MV-4-11 (cell line): ENCODE measurements around the gene TACC3.

ENCODE experiments used
- DNase-seq: peaks from one replicate; lab custom pipeline; 2025; lab: John Stamatoyannopoulos, UW

TACC3 gene

DNA sequence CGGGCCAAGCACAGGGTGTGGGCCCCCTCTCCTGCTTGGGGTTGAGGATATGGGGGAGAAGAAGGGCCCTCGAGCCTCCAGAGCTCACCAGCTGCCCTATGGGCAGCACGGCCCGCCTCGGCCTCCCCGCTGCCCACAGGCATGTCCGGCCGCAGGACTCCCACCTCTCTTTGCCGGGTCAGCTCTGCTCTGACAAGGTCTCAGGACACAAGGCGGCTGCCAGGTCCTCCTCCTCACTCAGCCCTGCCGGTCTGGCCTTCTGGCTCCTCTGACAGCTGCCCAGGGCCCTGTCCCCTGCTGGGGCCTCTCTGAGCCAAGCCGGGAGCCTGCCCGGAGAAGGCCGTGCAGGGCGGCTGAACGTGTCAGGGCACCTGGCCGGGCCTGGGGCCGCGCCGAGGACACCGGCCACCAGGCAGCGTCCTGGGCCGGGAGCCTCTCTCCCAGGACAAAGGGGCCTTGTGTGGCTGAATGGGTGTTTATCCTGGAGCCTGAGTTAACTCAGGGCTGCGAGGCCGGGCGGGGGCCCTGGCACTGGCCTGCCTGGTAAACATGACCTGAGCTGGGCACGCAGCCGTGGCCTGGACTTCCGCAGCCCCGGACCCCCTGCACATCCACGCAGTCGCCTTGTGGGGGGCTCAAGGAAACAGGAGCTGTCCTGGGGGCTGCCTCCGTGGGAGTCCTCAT, 25.7 kb downstream of the TACC3 start:
- no peak for DNase-seq

DNA sequence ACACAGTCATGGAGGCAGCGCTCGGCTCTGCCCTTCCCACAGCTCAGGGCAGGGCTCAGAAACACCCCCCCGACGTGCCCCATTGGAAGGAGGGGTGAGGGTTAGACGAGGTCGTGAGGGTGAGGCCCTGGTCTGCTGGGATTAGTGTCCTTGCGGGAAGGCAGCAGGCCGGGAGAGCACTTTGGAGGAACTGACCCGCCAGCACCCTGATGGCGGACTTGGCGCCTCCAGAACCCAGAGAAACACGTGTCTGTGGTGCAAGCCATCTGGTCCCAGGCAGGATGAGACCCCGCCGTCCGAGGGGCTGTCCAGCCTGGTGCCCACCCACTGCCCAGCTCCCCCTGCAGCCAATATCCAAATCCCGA, 26.3 kb downstream of the TACC3 start:
- DNase-seq = peak; percentile 21

DNA sequence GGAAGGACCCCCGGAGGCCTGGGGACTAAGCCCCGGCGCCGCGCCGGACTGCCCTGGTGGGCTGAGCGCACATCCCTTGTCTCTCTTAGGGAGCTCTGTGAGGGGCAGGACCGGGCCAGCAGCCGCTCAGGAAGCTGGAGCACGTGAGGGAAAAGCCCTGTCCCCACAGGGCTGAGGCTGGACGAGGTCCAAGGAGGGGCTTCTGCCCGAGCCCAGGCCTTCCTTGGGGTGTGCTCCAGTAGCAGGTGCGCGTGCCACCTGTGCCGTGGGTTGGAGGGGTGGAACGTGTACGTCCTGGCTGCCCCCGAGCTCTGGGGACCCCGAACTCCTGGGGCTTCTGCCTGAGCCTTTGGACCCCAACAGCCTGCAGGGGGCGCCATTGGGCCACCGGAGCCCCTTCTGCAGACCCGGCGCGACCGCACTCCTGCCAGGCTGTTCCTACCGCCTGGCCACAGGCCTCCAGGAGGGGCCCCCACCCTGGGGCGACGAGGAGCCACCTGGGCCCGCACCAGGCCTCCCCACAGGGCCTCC, 27.2 kb downstream of the TACC3 start:
- peak; percentile 61 for DNase-seq

DNA sequence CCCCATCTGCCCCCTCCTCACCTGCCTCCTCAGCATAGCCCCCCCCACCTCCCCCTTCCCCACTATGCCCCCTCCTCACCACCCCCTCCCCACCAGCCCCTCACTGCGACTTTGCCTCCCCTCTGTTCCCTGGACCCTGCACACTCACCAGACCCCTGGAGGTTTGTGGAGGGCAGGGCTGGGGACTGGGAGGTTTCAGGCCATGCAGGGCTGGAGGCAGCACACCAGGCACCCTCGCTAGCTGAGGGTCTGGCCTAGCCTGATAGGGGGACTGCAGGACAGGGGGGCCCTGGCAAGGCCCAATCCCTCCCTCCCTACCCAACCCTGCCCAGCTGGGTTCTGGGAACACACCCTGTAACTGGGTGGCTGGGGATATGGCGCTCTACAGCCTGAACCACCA, 28.0 kb downstream of the TACC3 start:
- DNase-seq = no peak

DNA sequence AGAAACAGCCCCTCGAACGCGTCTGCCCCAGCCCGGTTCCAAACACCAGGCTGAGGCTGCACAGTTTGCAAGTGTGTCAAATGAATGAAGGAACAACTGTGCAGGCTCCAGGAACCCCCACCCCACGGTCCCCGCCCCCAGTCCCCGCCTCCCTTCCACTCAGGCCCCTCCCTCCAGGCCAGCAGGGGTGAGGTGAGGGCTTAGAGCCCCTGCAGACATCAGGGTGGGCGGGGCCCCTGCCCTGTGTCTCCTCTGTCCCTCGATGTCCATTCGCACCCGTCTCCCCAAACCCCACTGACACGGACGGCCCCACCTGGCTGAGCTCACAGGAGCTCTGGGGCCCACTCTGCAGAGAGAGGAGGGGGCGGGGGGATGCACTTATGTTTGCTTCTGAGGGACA, 28.5 kb downstream of the TACC3 start:
- no peak for DNase-seq

DNA sequence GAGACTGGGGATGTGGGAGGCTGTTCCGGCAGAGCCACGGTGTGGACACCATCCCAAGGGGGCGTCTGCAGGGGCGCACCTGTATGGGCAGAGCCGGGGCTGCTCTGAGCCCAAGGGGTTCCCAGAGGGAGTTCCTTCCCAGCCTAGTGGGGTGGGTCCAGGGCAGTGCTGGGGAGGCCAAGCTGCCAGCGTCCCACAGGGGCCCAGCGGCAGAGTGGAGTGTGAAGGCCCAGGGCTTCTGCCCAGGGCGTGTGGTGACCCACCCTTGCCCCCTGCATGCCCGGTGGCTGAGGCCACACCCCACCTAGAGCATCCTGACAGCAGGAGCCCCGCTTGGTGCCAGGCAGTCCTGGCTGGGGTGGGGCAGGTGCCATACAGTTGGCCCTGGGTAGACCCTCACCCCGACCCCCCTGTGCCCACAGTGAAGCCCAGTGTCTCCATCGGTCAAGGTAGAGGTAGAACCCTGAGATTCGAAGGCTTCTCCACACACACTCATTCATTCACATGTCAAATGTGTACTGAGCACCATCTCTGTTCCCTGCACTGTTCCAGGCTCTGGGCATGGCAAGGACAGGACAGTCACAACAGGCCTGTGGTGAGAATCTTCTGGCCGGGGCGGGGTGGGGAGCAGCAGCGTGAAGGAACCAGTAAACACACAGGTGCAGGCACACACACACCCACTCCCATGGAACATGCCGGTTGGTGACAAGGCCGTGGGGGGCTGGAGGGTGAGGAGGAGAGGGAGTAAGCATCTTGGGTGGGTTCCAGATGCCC, 29.2 kb downstream of the TACC3 start:
- DNase-seq = no peak

DNA sequence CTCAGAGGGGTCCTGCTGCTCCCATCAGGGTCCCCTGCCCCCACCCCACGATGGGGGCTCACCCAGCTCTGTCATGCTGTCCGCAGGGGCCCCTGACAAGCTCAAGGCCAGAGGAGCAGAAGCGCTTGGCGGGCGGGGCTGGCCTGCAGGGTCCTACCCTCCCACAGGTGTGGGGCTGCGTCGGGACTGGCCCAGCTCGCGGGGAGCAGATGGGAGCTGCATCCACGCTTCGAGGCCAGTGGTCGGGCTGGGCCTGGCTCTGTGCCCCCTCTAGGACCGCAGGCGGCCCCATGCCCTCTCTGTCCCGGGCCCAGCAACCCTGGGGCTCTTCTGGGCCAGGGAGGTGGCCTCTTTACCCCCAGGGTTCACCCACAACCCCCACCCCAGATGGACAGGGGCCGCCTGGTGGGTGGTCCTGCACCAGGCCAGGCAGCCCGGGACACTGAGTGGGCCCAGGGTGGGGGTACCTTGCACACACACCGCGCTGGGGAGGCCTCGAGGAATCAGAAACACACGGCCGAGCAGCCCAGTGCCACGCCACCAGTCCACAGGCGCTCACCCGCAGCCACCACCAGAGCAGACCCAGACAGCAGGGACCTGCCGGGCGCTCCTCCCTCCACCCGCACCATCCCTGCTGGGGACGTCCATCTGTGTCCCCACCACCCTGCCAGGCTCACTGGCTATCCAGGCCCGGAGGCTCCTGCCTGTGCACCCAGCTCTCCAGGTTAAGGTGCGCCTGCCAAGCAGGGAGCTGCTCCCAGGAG, 30.0 kb downstream of the TACC3 start:
- DNase-seq = no peak

DNA sequence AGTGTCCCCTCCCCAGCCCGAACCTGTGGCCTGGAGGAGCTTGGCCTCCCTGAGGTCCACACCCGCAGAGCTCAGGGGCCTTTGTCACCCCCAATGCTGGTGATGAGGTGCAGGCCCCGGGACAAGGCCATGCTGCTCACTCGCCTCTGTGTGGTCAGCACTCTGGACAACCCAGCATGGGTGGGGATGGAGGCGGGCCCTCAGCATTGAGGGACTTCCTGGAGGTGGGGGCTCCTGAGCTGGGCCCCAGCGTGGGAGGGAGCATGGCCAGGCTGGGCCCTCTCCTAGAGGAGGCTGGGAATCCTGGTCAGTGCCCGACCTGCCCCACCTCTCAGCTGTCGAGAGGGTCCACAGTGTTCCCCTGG, 30.6 kb downstream of the TACC3 start:
- DNase-seq = no peak

DNA sequence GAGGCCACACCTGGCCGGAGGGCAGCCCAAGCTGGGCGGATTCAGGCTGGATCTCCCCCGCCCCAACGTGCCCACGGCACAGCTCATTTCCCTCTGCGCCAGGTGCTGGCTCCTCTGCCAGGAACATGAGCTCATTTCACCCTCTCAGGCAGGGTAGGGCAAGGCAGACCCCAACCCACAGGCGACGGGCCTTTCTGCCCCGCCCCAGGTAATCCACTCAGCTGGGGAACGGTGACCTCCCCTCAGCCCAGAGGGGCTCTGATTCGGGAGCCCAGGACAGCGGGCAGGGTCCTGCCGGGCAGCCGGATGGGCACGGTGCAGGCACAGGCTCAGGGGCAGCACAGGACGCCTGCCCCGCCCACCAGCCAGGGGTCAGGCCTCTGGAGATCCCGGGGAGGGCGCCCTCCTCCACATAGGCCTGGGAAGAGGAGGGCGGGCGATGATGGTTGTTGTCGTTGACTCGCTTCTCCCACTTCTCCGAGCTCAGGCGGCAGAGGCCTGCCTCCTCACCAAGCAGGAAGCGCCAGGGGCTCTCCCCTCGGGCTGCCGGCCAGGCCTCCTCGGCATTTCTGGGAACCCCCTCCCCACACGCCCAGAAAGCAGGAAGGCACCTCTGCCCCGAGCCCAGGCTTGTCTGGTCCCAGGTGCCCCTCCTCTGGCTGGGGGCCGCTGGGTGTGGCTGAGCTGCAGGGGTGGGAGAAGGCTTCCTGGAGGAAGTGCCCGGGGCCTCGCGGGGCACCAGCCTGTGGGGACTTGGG, 31.1 kb downstream of the TACC3 start:
- DNase-seq = no peak

DNA sequence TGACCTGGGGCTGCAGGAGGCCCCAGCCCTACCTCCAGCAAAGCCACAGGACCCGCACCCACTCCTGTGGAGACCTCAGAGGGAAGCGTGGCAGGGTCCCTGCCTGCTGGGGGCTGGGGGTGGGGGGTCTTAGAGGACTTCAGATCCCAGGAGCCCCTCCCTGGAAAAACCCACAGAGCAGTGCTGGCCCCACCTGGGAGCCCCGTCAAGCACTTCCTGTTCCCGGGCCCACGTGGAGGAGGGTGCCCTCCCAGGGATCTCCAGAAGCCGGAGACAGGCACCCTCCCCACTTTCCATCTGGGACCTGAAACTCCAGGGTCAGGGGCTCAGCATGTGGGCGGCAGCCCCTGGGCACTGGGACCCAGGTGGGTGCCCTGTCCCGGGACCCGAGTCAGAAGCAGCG, 32.0 kb downstream of the TACC3 start:
- no peak for DNase-seq

DNA sequence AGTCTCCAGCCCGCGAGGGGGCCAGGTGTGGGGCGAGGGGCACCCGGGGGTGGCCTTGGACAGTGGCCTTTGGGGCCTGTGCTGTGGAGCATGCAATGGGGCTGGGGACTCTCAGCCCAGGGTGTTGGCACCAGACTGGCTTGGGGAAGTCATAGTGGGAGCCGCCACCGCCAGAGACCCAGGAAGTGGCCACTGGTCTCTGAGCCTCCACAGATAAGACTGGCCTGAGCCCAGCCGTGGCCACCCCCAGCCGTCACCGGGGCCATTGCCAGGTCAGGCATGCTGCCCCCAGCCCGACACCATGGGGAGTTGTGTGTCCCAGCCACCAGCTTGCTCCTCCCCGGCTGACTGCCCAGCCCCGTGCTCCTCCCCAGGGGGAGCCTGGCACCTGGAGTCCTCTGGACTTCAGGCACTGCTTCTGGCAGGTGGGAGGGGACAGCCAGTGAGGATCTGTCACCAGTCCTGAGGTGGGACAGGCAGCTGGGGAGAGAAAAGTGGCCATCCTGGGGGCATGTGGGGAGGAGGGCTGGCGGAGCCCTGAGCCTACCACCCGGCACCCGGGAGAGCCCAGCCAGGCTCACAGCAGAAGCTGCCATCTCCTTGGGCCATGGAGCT, 32.5 kb downstream of the TACC3 start:
- DNase-seq = no peak

DNA sequence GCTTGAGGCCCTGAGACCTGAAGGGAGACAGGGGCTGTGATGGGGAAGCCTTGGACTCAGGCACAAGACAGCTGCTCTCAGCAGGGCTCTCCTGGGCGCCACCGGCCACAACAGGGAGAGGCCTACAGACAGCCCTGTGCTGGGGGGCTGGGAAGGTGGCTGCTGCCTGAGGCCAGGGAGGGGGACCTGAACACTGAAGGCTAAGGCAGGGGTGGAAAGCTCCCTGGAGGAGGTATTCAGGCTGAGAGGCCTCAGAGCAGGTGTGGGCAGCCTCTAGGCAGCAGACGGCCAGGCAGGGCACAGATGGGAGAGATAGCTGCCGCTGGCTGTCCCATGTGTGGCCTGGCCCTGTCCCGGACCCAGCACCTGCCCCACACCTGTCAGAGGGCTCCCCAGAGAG, 33.0 kb downstream of the TACC3 start:
- no peak for DNase-seq

DNA sequence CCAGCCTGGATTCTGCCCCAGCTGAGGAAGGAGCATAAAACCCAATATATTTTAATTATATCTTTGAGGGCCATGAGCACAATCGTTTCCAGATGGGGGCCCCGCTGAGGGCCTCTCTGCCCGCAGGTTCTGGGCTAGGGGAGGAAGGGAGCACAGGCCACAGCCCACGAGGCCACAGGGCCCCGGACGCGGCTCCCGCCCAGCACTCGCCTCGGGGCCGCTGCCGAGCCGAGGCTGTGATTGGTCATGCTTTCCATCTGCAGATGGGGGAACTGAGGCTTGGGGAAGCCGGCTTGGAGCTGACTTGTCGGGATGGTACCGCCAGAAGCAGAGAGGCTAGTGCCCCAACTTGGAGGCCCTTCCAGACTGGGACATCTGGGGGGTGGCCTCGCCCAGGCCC, 34.0 kb downstream of the TACC3 start:
- no peak for DNase-seq

DNA sequence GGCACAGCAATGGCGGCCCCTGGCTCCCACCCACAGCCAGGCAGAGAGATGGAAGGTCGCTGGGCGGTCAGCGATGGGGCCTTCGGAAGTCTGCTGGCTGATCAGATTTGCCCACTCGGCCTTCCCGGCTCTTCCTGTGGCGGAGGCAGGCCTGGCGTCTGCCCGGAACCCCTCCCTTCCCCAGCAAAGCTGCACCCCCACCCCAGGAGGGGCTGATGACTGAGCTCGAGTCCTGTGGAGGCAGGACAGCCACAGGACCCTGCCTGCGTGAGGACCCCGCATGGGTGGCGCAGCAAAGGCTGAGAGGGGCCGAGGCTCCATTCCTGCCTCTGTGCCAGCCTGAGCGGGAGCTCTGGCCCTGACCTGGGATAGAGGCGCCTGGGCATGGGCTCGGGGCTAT, 34.8 kb downstream of the TACC3 start:
- DNase-seq = no peak

DNA sequence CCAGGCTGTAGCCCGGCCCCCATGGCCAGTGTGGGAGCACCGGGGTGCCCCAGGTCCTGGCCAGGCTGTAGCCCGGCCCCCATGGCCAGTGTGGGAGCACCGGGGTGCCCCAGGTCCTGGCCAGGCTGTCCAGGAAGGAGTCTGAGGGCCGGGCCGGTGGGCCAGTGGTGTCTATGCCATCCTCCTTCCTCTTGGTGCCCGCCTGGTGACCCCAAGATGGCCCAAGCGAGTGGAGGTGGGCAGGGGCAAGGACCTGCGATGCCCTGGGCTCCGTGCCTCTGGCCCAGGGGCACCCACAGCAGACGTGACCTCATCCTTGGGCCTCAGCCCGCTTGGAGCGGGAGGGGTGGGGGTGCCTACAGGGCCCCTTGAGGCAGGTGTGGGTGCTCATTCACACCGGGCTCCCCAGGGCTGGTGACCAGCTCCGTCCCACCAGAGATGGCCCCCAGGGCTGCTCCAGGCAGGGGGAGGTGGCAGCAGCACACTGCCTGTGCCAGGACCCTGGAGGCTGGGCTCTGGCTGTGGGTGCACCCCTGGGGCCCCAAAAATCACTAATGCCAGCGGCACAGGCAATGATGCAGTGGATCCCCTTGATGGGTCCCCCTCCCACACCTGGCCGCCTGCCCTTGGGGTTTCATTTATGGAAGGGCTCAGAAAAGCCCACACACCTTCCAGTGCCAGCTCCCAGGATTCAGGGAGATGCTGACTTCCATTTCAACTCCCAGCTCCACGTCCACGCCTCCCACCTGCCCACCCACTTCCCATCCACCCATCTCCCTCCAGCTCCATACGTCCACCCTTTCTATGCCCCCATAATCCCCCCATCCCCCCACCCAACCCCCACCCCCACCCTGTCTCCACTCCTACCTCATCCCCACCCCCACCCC, 35.8 kb downstream of the TACC3 start:
- no peak for DNase-seq

DNA sequence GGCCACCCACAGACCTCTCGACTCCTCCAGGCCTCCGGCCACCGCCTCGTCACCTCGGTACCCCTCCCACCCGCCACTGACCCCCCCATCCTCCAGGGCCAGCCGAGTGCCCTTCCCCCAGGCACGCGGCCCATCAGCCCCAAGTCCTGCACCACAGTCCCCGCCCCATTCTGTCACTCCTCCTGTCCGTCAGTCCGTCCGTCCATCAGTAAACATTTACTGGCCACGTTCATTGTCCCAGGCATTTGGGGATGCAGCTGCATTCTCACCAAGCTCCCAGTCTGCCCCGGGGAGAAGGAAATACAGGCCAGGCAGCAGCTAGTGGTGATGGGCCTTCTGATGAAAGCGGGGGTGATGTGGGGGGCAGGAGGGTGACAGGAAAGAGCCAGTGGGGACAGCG, 36.5 kb downstream of the TACC3 start:
- DNase-seq = no peak

DNA sequence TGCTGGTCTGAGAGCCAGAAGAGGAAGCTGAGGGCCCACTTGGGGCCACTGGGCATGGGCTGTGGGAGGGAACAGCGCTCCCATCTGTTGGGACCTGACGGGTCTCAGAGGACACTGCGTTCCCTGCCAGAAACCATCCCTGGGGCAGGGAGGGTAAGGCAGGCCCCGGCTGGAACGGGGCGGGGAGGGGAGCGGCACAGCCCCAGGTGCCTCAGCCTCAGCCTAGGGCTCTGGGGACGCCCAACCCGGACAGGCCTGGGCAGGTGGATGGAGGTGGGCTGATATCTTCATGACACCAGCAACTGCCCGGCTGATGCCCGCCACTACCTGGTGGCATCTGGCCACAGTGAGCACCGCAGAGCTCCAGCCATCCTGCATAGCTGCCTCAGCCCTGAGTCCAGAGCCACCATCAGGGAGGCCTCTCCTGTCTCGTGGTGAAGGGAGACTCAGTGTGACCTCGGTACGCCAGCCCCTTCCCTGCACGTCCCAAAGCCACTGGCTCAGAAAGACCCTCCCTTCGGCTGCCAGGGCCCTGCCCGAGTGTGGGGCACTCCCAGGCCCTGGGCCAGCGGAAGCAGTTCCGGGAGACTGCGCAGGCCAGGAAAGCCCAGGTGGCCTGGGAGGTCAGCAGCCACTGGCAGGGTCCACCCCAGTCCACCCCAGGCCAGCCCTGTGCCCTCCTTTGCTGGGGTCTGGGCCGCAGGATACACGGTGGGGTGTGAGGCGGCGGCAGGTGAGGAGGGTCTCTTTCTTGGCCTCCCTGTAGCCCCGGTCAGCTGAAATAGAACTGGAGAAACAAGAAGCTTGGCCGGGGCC, 37.2 kb downstream of the TACC3 start:
- no peak for DNase-seq

DNA sequence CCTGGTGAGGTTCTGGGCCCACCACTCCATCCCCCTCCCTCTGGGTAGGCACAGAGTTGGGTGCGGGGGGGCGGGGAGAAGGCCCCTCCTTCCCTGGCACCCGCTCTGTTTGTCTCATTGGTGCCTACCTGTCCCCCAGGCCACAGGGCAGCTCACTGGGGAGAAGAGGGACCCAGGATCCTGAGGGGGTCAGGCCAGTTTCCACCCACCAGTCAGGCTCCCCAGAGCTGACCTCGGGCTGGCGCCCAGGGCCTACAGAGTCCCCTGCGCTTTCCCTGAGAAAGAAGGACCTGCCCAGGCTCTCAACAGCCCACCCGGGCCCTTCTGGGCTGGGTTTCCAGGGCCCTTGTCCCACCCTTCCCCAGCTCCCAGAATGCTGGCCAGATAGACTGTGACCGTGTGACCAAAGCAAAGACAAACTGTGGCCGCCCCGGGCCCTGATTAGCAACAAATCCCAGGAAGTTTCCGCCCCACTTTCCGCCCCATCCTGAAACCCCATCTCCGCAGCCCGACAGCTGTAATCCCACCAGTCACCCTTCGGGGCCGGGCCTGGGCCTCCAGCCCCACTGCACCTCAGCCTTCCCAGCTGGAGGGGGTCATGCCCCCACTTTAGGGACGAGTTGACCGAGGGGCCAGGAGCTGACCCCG, 38.0 kb downstream of the TACC3 start:
- DNase-seq = no peak

DNA sequence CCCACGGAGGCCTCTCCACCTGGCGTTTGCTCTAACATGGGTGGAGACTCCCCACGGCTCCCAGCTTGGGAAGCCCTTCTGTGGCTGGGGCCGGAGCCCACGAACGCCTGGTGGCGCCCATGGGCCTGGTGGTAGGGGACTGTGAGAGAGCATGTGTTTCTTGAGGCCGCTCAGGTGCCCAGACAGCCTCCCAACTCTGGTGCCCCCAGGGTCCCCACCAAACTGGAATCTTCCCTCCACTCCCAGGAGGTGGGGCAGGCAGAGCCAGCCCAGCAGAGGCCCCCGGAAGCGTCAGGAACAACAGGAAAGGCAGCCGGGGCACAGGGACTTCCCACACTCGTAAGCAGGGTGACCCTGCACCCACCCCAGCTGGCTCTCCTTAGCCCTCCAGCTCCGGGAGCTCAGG, 38.5 kb downstream of the TACC3 start:
- no peak for DNase-seq
